ENCODE data around the gene GRAMD1A. TPM values are rescaled to one million over a fixed set of nuclear protein-coding genes. Genes with fewer than 3 reads are reported as not detected.
A peak's percentile ranks its signal among the peaks of the same experiment; 100 is the strongest.

Gene GRAMD1A
- total RNA-seq, 1 experiment from 2014 or later = 75.4 TPM

DNA sequence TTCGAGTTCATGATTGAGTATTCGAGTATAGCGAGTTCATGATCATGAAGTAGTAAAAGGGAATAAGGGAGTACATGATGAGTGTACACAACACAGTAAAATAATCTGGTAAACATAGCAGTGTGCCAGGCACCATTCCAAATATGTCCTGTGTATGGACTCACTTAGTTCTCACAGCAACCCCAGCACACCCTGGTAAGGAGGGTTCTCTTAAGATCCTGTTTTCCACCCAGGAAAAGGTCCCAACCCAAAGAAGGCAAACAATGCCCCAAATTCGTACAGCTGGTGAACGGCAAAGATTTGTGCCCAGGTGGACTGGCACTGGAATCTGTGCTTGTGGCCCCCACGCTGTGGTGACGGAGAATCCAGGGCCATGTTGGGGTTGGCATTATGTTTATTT is 62.8 kb downstream of the GRAMD1A start (continued):
- TF ChIP-seq CTCF (IDR thresholded peaks at IDR 0.05 in 2 of 3, conservative IDR thresholded peaks at IDR 0.05 in 1 of 3; ENCODE audit: borderline replicate concordance in 1 of 3, insufficient read depth in 1 of 3, low read depth in 2 of 3, low read length in 2 of 3) = no peak
- TF ChIP-seq, protein P1, sequence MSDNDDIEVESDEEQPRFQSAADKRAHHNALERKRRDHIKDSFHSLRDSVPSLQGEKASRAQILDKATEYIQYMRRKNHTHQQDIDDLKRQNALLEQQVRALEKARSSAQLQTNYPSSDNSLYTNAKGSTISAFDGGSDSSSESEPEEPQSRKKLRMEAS (IDR thresholded peaks at IDR 0.05) = no peak

DNA sequence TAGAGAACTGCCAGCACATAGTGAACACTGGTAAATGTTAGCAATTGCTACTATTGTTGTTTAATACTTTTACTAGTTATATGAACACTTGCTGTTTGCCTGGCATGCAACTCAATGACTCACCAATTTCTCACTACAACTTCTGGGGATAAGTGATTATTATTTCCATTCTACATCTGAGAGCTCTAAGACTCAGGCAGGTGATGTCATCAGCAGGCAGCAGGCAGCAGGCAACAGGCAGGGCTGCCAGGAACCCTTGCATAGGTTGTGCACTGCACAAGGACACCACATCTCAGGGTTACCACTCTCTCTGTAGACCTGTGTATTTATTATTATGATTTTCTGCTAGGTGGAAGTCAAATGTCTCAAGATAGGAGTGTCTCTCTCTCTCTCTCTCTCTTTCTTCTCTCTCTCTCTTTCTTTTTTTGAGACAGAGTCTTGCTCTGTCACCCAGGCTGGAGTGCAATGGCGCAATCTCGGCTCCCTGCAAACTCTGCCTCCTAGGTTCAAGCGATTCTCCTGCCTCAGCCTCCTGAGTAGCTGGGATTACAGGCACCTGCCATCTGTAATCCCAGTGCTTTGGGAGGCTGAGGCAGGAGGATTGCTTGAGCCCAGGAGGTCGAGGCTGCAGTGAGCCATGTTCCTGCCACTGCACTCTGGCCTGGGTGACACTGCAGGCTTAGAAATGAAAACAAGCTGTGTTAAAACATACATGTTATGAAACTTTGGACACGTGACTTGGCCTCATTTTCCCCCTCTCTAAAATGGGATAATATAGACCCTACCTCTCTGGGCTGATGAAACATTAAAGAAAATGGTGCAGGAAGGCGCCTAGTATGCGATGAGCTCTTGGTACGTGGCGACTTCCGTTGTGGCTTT is 64.1 kb downstream of the GRAMD1A start:
- no TSS peak for BruUV-seq (replicated peaks)
- CTCF ChIA-PET = interaction anchor here (1.5 to 1.7 kb wide), 2 partner anchors 20 to 78 kb away, joined by 5 read pairs; no protein-coding TSS in a partner anchor

More for the DNA sequence above, 64.1 kb downstream of the GRAMD1A start:
- Histone ChIP-seq H3K4me1 (ENCODE audit: control insufficient read depth in 1 of 2, insufficient read depth in 2 of 2, low read length in 2 of 2) (peaks cover 10 to 28% of the 10 kb centered on the region in 2 experiments; a peak in 3 of 4 replicates), H3K9ac (ENCODE audit: low read length) (no peak overlapping the region), H2AFZ (ENCODE audit: low read depth, low read length, poor library complexity, severe bottlenecking) (no peak overlapping the region), H3K4me3 (replicated peaks in 1 of 2; ENCODE audit: low read depth in 1 of 2, low read length in 2 of 2) (no peak overlapping the region), H3K9me2 (ENCODE audit: insufficient read depth) (no peaks in the 10 kb centered on the region), H3K79me2 (ENCODE audit: insufficient read depth, low read length) (no peaks in the 10 kb centered on the region), H3K36me3 (ENCODE audit: control insufficient read depth in 1 of 2, insufficient read depth in 2 of 2, low read length in 2 of 2) (no peaks in the 10 kb centered on the region), H3K27me3 (ENCODE audit: insufficient read depth, low read length) (no peaks in the 10 kb centered on the region), H3K27ac (ENCODE audit: low read depth, low read length) (no peak overlapping the region), H4K20me1 (ENCODE audit: insufficient read depth) (no peaks in the 10 kb centered on the region), H3K4me2 (ENCODE audit: low read length) (no peak overlapping the region), H3K9me3 (ENCODE audit: control insufficient read depth in 1 of 2, insufficient read depth in 1 of 2, low read depth in 1 of 2, low read length in 2 of 2) (no peaks in the 10 kb centered on the region)
- no peak for ATAC-seq
- intact Hi-C loops (cut with micrococcal nuclease) = no loop called here
- DNase-seq (ENCODE audit: low read depth, low spot score) = no peak
- ChIA-PET POLR2A (no interaction called here), RAD21 (ENCODE audit: low non-redundant PET in 1 of 2, low total read pairs in 2 of 2, uncharacterized antibody in 2 of 2, unreplicated experiment in 2 of 2) (no interaction called here)
- TF ChIP-seq POLR2A (IDR thresholded peaks at IDR 0.05; ENCODE audit: borderline replicate concordance, extremely low read depth, insufficient read depth, insufficient read length) (no peak), FOSL1 (IDR thresholded peaks at IDR 0.05; ENCODE audit: low read depth) (peak; percentile 33; the same call in 1 of the 2 replicates)
